ENCODE data around the gene STXBP1. TPM values are rescaled to one million over a fixed set of nuclear protein-coding genes. Genes with fewer than 3 reads are reported as not detected.
A peak's percentile ranks its signal among the peaks of the same experiment; 100 is the strongest.
"Not testable (repeated sequence)": the region's sequence is repeated elsewhere in the genome, so short reads cannot be mapped to it uniquely, and the experiment has no call there.

STXBP1 gene
- total RNA-seq, 4 donors from 2014 or later, result 3.4 to 36.8 (median 9.2) TPM

DNA sequence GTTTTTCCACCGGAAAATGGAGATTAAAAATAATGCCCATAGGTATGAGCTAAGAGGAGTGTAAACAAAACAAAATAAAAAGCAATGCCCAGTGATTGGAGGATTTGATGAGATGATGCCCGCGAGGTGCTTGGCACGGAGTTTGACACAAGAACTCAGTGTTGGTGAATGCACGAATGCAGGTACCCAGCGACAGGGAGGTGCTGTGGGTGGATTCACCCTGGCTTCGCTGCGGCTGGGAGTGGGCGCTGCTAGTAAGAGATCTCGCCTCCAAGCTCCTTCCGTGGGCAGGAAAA is 526 bp upstream of the STXBP1 start:
- Histone ChIP-seq H3K4me1 (peaks cover 36 to 39% of the 10 kb centered on the region in 2 donors), H3K4me3 (peak overlapping the region; percentile 60 to 71 (median 68)), H3K27me3 (no peaks in the 10 kb centered on the region), H3K9me3 (no peaks in the 10 kb centered on the region), H3K36me3 (no peaks in the 10 kb centered on the region), H3K27ac (peak overlapping the region; percentile 79 to 81 (median 80))
- DNase-seq (no peak), ATAC-seq (peak in 1 of 2 donors; percentile 15)
- in situ Hi-C loops (cut with MboI; ENCODE audit: low sequenced_read_pairs in 4 of 4) (no loop called here), intact Hi-C loops (cut with DNase I; ENCODE audit: low total_unique reads) (loop anchor here (5.0 kb wide), 3 partner anchors 71 to 176 kb away; partner anchors contain the start of gene CDK9)
- TF ChIP-seq POLR2A (IDR thresholded peaks at IDR 0.05), result no peak
- TF ChIP-seq, protein P1, sequence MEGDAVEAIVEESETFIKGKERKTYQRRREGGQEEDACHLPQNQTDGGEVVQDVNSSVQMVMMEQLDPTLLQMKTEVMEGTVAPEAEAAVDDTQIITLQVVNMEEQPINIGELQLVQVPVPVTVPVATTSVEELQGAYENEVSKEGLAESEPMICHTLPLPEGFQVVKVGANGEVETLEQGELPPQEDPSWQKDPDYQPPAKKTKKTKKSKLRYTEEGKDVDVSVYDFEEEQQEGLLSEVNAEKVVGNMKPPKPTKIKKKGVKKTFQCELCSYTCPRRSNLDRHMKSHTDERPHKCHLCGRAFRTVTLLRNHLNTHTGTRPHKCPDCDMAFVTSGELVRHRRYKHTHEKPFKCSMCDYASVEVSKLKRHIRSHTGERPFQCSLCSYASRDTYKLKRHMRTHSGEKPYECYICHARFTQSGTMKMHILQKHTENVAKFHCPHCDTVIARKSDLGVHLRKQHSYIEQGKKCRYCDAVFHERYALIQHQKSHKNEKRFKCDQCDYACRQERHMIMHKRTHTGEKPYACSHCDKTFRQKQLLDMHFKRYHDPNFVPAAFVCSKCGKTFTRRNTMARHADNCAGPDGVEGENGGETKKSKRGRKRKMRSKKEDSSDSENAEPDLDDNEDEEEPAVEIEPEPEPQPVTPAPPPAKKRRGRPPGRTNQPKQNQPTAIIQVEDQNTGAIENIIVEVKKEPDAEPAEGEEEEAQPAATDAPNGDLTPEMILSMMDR (IDR thresholded peaks at IDR 0.05 in 4 of 5, conservative IDR thresholded peaks at IDR 0.05 in 1 of 5), result no peak

DNA sequence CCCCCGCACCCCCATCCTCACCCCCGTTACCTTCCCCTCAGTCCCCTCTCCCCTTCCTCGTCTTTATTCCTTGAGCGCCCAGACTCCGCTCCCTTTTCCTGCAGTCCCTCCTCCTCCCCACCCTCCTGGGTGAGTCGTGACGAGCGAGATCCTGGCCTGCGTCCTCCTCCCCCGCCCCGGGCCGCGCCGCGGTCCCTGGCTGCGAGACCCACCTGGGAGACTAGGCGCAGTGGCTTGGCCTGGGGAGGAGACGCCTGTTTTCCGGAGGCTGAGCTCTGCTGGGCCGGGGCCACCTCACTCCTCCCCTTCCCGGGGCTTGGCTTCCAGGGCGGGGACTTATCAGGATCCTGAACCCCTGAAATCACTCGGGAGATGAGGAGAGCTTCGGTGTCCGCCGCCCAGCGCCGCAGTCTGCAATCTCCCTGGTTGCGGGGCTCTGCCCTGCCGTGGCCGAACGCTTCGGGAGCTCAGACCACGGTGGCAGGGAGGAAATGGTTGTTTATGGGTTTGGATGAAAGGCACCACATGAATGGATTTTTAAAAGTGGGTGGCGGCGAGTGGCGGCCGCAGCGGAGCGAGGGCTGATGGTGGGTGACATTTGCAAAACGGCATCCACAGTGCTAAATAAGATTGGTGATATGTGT is 984 bp downstream of the STXBP1 start:
- in situ Hi-C loops (cut with MboI; ENCODE audit: low sequenced_read_pairs in 4 of 4), result no loop called here
- intact Hi-C loops (cut with DNase I; ENCODE audit: low total_unique reads), result loop anchor here (1.0 to 5.0 kb wide), 5 partner anchors 69 to 174 kb away; partner anchors contain the start of genes CDK9 and TOR2A
- no peaks in the 10 kb centered on the region for H3K9me3 ChIP-seq
- TF ChIP-seq, protein P1 (IDR thresholded peaks at IDR 0.05 in 4 of 5, conservative IDR thresholded peaks at IDR 0.05 in 1 of 5), result no peak
- peak in 1 of 2 donors; percentile 61 for TF ChIP-seq POLR2A (IDR thresholded peaks at IDR 0.05)
- peaks cover 21 to 24% of the 10 kb centered on the region in 2 donors for H3K4me1 ChIP-seq
- H3K36me3 ChIP-seq, result no peaks in the 10 kb centered on the region
- DNase-seq, result peak; percentile 44 to 58
- no peaks in the 10 kb centered on the region for H3K27me3 ChIP-seq
- H3K4me3 ChIP-seq, result peak overlapping the region; percentile 62 to 82 (median 73)
- H3K27ac ChIP-seq, result peak overlapping the region; percentile 81 to 89 (median 86)
- ATAC-seq, result peak; percentile 15 to 21

DNA sequence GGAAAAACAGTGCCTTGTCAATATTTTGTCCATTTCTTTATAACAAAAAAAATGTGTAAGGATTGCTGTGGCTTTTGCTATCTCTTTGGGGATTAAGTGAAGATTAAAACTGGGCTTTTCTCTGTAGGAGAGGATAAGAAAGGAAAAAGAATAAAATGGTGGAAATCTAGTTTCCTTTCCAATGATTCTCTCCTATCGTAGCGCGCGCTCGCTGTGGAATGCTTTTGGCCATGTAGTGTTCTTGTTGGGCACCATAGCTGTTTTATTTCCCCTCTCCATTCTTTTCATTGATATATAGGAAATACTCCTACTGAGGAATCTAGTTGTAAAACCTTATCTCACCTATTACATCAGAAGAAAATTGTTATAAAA is 1.5 kb downstream of the STXBP1 start:
- in situ Hi-C loops (cut with MboI; ENCODE audit: low sequenced_read_pairs in 4 of 4) (no loop called here), intact Hi-C loops (cut with DNase I; ENCODE audit: low total_unique reads) (loop anchor here (5.0 kb wide), 3 partner anchors 69 to 174 kb away; partner anchors contain the start of gene CDK9)
- Histone ChIP-seq H3K27ac (peak overlapping the region in 3 of 4 donors; percentile 84 to 89 (median 87)), H3K4me3 (peak overlapping the region; percentile 62 to 82 (median 73)), H3K9me3 (no peaks in the 10 kb centered on the region), H3K36me3 (no peaks in the 10 kb centered on the region), H3K4me1 (peaks cover 17 to 20% of the 10 kb centered on the region in 2 donors), H3K27me3 (no peaks in the 10 kb centered on the region)
- ATAC-seq (no peak), DNase-seq (no peak)
- TF ChIP-seq, protein P1 (IDR thresholded peaks at IDR 0.05 in 4 of 5, conservative IDR thresholded peaks at IDR 0.05 in 1 of 5), result no peak
- TF ChIP-seq POLR2A (IDR thresholded peaks at IDR 0.05), result no peak

DNA sequence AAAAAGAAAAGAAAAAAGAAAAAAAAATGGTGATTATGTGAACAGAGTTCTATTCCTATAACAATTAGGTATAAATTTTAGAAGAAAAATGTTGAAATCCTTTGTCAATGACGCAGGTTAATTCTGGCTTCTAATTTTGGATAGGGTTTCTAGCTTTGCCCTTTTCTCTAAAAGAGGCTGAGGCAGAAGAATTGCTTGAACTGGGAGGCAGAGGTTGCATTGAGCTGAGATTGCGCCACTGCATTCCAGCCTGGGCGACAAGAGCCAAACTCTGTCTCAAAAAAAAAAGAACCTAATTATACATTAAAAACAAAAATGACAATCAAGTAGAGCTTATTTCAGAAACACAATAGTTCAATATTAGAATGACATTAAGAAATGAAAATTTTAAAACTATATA is 2.9 kb downstream of the STXBP1 start:
- H3K4me3 ChIP-seq, result no peak overlapping the region
- no peaks in the 10 kb centered on the region for H3K36me3 ChIP-seq
- ATAC-seq (no peak), DNase-seq (no peak)
- H3K27ac ChIP-seq, result no peak overlapping the region
- peaks cover 14 to 17% of the 10 kb centered on the region in 2 donors for H3K4me1 ChIP-seq
- TF ChIP-seq, protein P1 (IDR thresholded peaks at IDR 0.05 in 4 of 5, conservative IDR thresholded peaks at IDR 0.05 in 1 of 5), result no peak
- no peak for TF ChIP-seq POLR2A (IDR thresholded peaks at IDR 0.05)
- in situ Hi-C loops (cut with MboI; ENCODE audit: low sequenced_read_pairs in 4 of 4), result no loop called here
- no peaks in the 10 kb centered on the region for H3K27me3 ChIP-seq
- intact Hi-C loops (cut with DNase I; ENCODE audit: low total_unique reads), result loop anchor here (5.0 kb wide), 3 partner anchors 67 to 172 kb away; partner anchors contain the start of gene CDK9
- no peaks in the 10 kb centered on the region for H3K9me3 ChIP-seq

DNA sequence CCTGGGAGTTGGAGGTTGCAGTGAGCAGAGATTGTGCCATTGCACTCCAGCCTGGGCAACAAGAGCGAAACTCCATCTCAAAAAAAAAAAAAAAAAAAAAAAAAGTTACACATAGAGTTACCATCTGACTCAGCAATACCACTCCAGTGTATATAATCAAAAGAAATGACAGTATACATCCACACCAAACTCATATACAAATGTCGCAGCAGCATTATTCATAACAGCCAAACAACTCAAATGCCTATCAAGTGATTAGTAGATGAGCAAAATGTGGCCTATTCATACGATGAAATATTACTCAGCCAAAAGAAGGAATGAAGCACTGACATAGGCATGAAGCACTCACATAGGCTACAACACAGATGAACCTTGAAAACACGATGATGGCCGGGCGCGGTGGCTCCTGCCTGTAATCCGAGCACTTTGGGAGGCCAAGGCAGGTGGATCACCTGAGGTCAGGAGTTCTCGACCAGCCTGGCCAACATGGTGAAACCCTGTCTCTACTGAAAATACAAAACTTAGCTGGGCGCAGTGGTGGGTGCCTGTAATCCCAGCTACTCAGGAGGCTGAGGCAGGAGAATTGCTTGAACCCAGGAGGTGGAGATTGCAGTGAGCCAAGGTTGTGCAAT is 9.4 kb downstream of the STXBP1 start:
- in situ Hi-C loops (cut with MboI; ENCODE audit: low sequenced_read_pairs in 4 of 4); intact Hi-C loops (cut with DNase I; ENCODE audit: low total_unique reads); H3K4me1 ChIP-seq; H3K27ac ChIP-seq; H3K9me3 ChIP-seq; H3K27me3 ChIP-seq; H3K4me3 ChIP-seq; ATAC-seq; DNase-seq; H3K36me3 ChIP-seq: not testable (repeated sequence)

Data from gastrocnemius medialis (tissue), 4 donors.